GM19239 (cell line): Measurements from ENCODE around the gene SPRYD3.

Source experiments
- DNase-seq: peaks from one replicate; pipeline ENCODE4 v3.0.0; 2011; ENCODE audit warnings: low spot score; ENCODE audit not compliant: insufficient read length
- FAIRE-seq: peaks from 2 replicates; lab custom pipeline; 2011; peaks lifted over from hg19 to GRCh38; lab: Jason Lieb, UNC

SPRYD3 gene

GRCh38 chr12:53053218-53054111, 25.7 kb downstream of the SPRYD3 start:
- FAIRE-seq, result no peak
- no peak for DNase-seq

DNA sequence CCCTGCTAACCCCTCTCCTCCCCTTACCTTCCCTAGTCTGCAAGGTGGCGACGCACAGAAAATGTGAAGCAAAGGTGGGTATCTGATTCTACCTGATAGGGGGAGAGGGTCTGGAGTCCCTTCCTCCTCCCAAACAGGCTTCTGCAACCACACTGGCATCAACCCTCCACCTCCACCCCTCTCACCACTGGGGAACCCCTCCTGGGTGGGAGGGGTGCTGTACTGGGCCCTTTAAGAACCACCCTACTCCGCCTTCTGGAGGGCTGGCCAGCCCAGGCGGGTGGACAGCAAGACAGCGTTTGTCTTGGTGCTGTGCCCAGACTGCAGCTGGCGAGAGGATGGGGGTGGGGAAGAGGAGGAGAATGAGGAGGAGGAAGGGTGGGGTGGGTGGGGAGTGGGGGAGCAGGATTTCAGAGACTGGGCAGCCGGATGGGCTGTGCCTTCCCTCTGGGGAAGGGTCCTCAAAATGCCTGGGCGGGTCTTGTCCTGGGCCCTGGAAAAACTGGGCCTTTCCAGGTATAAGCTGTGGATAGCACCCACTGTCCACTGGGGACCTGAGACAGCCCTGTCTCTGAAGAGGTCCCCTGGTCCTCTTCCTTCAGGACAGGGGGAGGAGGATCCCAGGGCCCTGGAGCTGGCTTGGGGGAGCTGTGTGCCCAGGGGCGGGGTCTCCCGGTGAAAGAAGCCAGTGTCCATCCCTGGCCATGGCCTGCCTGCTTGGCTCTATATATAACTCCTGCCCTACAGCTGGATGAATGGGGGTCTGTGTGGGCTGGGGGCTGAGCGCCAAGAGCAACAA, 26.6 kb downstream of the SPRYD3 start:
- no peak for FAIRE-seq

DNA sequence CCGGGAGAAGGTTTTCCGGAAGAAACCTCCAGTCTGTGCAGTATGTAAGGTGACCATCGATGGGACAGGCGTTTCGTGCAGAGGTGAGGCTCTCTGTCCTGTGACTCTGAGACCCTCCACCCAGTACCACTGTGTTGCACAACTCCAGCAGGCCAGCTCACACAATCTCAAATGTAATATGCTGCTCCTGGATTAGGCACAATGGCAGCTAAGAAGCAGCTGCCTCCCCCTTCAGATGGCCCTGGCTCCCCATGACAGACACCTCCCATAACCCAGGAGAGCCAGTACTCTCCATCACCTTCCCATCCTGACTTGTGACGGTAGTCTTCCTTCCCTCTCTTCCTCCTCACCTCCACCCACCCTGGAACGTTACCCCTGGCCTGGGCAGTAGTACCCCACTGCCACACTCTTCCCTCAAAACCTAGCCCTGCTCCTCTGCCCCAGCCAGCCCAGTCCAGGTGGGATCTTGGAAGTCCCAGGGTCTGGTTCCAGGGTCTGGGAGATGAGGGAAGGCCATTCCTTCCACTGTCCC, 27.2 kb downstream of the SPRYD3 start:
- FAIRE-seq (no peak), DNase-seq (no peak)

More for the DNA sequence above, 26.6 kb downstream of the SPRYD3 start:
- DNase-seq, result no peak

DNA sequence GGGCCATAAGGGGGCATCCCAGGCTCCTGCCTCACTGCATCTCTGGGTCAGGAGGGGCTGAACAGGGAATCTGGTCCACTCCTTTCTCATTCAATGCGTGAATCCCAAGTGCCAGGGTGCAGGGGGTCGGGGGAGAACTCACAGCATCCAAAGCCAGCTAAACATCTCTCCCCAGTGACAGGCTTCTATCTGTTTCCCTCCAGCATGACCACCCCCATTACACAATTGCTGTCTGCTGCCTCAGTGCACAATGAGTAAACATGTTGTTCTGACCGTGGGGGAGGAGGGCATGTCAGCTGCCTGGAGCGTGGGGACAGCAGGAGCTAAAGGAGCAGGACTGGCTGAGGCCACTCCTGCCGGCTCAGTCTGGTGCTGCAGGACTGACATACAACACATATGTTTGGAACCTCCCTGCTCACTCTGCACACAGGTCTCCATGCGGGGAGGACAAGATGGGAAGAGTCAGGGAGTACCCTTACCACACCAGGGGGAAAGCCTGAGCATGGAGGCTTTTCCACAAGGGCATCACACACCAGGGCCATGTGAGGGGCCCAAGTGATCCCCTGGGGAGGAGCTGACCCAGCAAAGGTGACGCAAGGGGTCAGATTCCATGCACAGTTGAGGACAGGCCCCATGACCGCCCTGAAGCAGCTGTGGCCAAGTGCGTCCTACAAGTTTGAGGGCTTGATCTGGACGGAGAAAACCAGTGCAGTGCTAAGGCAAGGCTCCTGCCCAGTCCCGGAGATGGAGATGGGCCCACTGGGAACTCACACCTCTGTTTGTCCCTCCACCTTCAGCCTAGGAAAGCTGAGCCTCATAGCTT, 27.9 kb downstream of the SPRYD3 start:
- DNase-seq (no peak), FAIRE-seq (no peak)

GRCh38 chr12:53050426-53051057, 28.6 kb downstream of the SPRYD3 start:
- no peak for FAIRE-seq

GRCh38 chr12:53049571-53050318, 29.4 kb downstream of the SPRYD3 start, which contains the start of gene TNS2:
TSS of gene TNS2 (plus strand) at chr12:53050065. CDS start at chr12:53050186, 121 bp downstream.
- no peak for FAIRE-seq
- no peak for DNase-seq

More at GRCh38 chr12:53050426-53051057, 28.6 kb downstream of the SPRYD3 start:
- DNase-seq, result no peak

- DNase-seq (no peak), FAIRE-seq (no peak)
Observed at GRCh38 chr12:53048780-53049401, 30.3 kb downstream of the SPRYD3 start.

DNA sequence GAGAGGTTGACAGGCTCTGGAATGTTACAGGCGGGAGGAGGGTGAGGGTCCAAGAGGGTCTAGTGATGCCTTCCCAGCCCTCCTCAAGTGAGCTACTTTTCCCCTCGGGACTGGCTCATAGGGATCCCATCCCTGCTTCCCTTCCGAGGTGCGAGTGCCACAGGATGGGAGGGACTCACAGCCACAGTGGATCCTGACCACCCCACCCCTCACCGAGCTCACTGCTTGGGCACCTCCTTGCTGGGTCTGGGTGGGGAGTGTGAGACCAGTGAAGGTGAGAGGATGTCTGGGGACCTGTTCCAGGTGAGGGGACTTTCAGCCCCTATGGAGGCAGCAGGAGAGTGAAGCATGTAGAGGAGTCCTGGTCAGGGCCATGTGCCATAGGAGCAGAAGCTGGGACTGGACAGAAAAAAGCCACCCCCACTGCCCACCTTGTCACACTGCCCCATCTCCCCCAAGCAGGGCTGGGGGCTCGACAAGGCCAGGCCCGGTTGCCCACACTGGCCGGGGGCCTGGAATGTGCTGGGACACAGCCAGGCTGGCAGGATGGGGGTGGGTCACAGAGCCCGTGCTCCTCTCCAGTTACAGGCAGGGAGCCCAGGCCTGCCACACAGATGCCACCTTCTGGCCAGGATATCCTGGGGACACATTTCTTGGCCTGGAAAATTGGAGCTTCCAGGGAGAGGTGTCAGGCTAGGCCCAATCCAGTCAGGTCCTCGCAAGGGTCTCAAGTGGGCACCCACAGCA, 31.0 kb downstream of the SPRYD3 start:
- no peak for FAIRE-seq
- no peak for DNase-seq

DNA sequence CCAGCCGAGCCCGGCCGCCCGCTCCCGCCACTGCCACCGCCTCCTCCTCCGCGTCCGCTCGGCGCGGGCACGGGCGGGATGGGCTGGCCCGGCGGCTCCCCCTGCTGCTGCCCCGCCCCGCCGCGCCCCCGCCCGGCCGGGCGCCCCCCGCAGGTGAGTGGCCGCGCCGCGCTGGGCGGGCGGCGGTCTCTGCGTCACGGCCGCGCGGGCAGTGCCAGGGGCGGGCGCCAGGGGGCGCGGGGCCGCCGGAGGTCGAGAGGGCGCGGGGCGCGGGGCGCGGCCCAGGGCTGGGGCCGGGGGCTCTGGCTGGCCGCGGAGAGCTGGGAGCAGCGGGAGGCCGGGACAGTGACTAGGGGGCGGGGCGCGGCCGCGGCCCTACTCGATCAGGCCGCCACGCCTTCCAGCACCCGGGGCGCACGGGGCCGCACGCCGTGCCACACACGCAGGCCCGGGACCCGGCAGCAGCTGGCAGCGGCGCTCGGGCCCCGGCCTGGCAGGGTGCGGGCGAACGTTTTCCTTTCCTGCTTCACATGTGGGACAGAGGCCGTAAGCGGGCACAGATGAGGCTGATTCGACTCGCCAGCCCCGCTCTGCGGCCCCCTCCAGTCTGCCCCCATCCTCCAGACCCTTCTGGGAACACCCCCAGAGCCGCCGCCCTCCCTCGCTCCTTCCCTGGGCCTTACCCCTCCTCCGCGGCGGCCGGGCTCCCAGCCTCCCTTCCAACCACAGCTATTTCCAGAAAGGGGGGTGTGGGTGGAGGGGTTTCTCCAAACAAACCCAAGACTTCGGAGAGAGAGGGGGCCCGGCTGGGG, 31.8 kb downstream of the SPRYD3 start:
- DNase-seq, result peak; percentile 88
- no peak for FAIRE-seq

- peak; percentile 72 for DNase-seq
- no peak for FAIRE-seq
Observed at GRCh38 chr12:53046655-53047220, 32.5 kb downstream of the SPRYD3 start.

DNA sequence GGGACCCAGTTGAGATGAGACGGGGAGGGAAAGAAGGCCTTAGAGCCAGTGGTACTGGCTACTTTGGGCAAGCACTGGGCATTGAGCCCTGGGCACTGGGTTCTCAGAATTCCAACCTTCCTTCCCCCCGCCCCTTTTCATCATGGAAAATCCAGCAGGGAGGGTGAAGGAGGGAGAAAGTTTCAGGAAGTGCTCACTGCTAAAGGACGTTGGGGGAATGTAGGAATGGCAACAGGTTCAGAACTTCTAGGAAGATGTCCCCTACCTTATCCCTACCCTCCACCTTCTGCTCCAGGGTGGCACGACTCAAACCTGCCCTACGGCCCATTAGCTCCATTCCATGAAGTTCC, 33.5 kb downstream of the SPRYD3 start:
- DNase-seq (no peak), FAIRE-seq (no peak)

DNA sequence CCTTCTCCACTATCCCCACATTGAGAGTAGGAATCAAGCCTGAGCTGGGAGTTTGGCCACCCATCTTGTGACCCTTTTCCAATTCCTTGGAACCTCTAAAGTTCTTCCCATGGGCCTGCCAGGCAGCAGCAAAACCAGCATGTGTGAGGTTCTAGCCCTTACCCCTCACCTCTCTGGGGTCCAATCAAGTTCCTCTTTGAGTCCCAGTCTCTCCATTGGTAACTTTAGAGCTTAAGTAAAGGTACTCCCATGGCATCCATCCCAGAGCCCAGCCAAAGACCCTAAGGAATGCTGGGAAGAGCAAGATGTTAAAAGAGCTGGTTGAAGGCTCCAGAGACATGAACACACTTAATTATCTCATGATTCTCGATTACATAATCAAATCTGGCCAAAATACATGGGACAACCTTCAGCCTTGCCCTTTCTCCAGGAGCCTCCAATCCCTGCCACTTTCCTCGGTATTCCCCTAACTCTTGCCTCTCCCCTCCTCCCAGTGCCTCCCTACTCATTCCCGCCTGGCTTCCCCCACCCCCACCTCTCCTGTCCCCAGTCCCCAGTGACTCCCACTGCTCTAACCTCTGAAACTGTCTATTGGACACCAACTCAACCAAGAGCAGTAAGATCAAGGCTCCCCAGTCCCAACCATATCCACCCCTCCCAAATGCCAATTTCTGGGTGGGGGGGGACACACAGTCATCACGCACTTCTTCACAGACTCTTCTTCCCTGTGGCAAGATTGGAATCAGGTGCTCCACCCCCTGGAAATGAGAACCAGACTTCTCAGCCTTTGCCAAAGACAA, 34.1 kb downstream of the SPRYD3 start:
- no peak for DNase-seq
- no peak for FAIRE-seq

- no peak for DNase-seq
- FAIRE-seq, result no peak
Observed at GRCh38 chr12:53044052-53044581, 35.1 kb downstream of the SPRYD3 start.

DNA sequence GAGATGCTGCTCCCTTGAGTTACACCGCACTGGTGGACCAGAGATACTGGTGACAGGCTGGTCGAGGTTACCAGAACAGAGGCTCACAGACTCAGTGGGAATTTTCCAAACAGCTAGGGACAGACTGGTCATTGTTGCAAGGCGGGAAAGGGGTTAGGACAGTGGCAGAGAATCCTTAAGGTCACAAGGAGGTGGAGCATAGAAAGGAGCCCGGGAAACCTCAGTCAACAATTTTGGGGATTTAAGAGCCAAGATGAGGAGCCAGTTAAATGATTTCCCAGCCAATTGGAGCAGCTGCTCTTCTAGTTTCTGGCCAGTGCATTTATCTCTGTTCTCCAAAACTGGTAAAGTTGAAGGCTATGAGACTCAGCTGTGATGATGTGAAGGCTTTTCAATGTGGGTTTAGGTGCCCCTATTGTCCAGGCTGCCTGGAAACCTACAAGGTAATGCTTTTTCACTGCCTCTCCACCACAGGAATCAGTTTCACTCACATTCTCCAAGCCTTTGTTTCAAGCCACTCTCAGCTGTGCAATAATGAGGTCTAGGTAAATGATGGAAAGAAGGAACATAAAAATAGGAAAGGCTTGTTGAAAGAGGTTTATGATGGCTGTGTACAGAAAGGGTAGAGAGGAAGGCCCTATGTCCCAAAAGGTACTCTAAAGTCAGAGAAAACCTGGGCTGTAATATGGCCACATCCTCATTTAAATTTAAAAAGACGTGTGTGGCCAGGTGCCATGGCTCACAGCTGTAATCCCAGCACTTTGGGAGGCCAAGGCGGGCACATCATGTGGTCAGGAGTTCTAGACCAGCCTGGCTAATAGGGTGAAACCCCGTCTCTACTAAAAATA, 36.4 kb downstream of the SPRYD3 start:
- FAIRE-seq (no peak), DNase-seq (no peak)

GRCh38 chr12:53039851-53040250, 39.3 kb downstream of the SPRYD3 start:
- DNase-seq (no peak), FAIRE-seq (no peak)
